B cell (primary cell): ENCODE data around the gene CDK10.
"Not testable (repeated sequence)": the region's sequence is repeated elsewhere in the genome, so short reads cannot be mapped to it uniquely, and the experiment has no call there.

Experiments
- CTCF ChIP-seq: fragments of 200-600 bp; IDR thresholded peaks from one replicate; pipeline ENCODE4 v1.8.0; 2022; ENCODE audit warnings: antibody characterized with exemption, mild to moderate bottlenecking
- EZH2 ChIP-seq: IDR thresholded peaks from 2 replicates; pipeline ENCODE4 v1.6.1; 2012; ENCODE audit warnings: borderline replicate concordance, low read depth, mild to moderate bottlenecking, moderate library complexity, low read length; ENCODE audit not compliant: insufficient read depth, poor library complexity, severe bottlenecking

GRCh38 chr16:89671565-89671964 is 14.9 kb upstream of the CDK10 start:
- not testable (repeated sequence) for TF ChIP-seq CTCF, EZH2
